T-helper 22 cell (primary cell): ENCODE results near the gene MASP1.
"Not testable (repeated sequence)": the region's sequence is repeated elsewhere in the genome, so short reads cannot be mapped to it uniquely, and the experiment has no call there.

Experiments
- DNase-seq: peaks from one replicate; pipeline ENCODE4 v3.0.0-alpha.2; 2020; ENCODE audit warnings: low read depth

The MASP1 gene

GRCh38 chr3:187223799-187224198 lies 67.7 kb downstream of the MASP1 start:
- no peak for DNase-seq

GRCh38 chr3:187222801-187223200 lies 68.7 kb downstream of the MASP1 start:
- no peak for DNase-seq

GRCh38 chr3:187215460-187215859 lies 76.1 kb downstream of the MASP1 start:
- no peak for DNase-seq

- no peak for DNase-seq
These were observed 77.9 kb downstream of the MASP1 start for GRCh38 chr3:187213616-187214015.

- no peak for DNase-seq
These were observed 78.8 kb downstream of the MASP1 start for GRCh38 chr3:187212705-187213104.

GRCh38 chr3:187212196-187212545 lies 79.4 kb downstream of the MASP1 start:
- no peak for DNase-seq

GRCh38 chr3:187211532-187212195 lies 79.9 kb downstream of the MASP1 start:
- DNase-seq = no peak

- no peak for DNase-seq
These were observed 80.8 kb downstream of the MASP1 start for GRCh38 chr3:187210545-187211327.

GRCh38 chr3:187210091-187210490 lies 81.4 kb downstream of the MASP1 start:
- no peak for DNase-seq

- no peak for DNase-seq
These were observed 82.0 kb downstream of the MASP1 start for GRCh38 chr3:187209491-187209890.

GRCh38 chr3:187208159-187208558 lies 83.4 kb downstream of the MASP1 start:
- DNase-seq = no peak

GRCh38 chr3:187207624-187208023 lies 83.9 kb downstream of the MASP1 start:
- DNase-seq = no peak

GRCh38 chr3:187207062-187207461 lies 84.5 kb downstream of the MASP1 start:
- DNase-seq = no peak

GRCh38 chr3:187205683-187206082 lies 85.9 kb downstream of the MASP1 start:
- no peak for DNase-seq

GRCh38 chr3:187199463-187200050 lies 92.0 kb downstream of the MASP1 start:
- not testable (repeated sequence) for DNase-seq

- no peak for DNase-seq
These were observed 93.0 kb downstream of the MASP1 start for GRCh38 chr3:187198490-187198889.

GRCh38 chr3:187197335-187197649 lies 94.2 kb downstream of the MASP1 start, which contains the start of gene RTP1:
Gene RTP1, plus strand, starts transcription at chr3:187197486. Its CDS starts 30 bp downstream, at chr3:187197516.
- DNase-seq = no peak

- DNase-seq = no peak
These were observed 94.8 kb downstream of the MASP1 start for GRCh38 chr3:187196573-187197334.

- no peak for DNase-seq
These were observed 98.4 kb downstream of the MASP1 start for GRCh38 chr3:187193181-187193580.

- DNase-seq = no peak
These were observed 100.3 kb downstream of the MASP1 start for GRCh38 chr3:187191271-187191670.

- no peak for DNase-seq
These were observed 102.6 kb downstream of the MASP1 start for GRCh38 chr3:187188931-187189330.

- no peak for DNase-seq
These were observed 104.6 kb downstream of the MASP1 start for GRCh38 chr3:187186801-187187421.
